Spleen (tissue), 7 donors: ENCODE measurements around the gene LASP1.
A peak's percentile ranks its signal among the peaks of the same experiment; 100 is the strongest.

Experiments used
- CTCF ChIP-seq, 11 experiments: fragments of 200-600 bp in 7 of 11; fragments of 450-650 bp in 4 of 11; sonication (generic) in 4 of 11; IDR thresholded peaks in 8 of 11; conservative IDR thresholded peaks in 3 of 11; 1 replicate in 7 of 11; 2 replicates in 4 of 11; pipeline versions ENCODE4 v1.4.0 to v1.8.0; 2016 to 2021; ENCODE audit warnings: antibody characterized with exemption in 11 of 11, inconsistent platforms in 4 of 11, mild to moderate bottlenecking in 1 of 11
- POLR2AphosphoS5 ChIP-seq, 3 donors: sonication (generic); formaldehyde crosslinking; IDR thresholded peaks; one replicate each; pipeline ENCODE4 v1.5.1; 2017; ENCODE audit warnings: antibody characterized with exemption in 3 of 3
- donor health status: DM: no; HTN: no; CAD: no; lungs with moderate emphysema.
- donor health status: DM: no; HTN: no; CAD: no.
- donor health status: DM: no; HTN: no; CAD: no.

- TF ChIP-seq CTCF (IDR thresholded peaks at IDR 0.05 in 8 of 11, conservative IDR thresholded peaks at IDR 0.05 in 3 of 11) = no peak
- peak; percentile 14 to 53 (median 30) for TF ChIP-seq POLR2AphosphoS5 (IDR thresholded peaks at IDR 0.05)
Measured at GRCh38 chr17:38908676-38909181, 38.9 kb downstream of the LASP1 start.
